Dermis microvascular lymphatic vessel endothelial cell (primary cell): Measurements from ENCODE around the gene ULK4. TPM values are rescaled to one million over a fixed set of nuclear protein-coding genes. Genes with fewer than 3 reads are reported as not detected.
"Not testable (repeated sequence)": the region's sequence is repeated elsewhere in the genome, so short reads cannot be mapped to it uniquely, and the experiment has no call there.

ENCODE experiments used
- DNase-seq, 2 donors: peaks; one replicate each; pipeline versions ENCODE4 v3.0.0 to v3.0.0-alpha.2; 2010; ENCODE audit warnings: low read depth in 2 of 2
- total RNA-seq: library from RNA; depleted of rRNA; stranded (reverse); fragments of >200 nt; gene quantifications from 2 replicates; pipeline ENCODE4 v1.2.1, GENCODE V29; 2014

The ULK4 gene
- total RNA-seq, 1 donor from 2014 or later = 5.8 TPM

DNA sequence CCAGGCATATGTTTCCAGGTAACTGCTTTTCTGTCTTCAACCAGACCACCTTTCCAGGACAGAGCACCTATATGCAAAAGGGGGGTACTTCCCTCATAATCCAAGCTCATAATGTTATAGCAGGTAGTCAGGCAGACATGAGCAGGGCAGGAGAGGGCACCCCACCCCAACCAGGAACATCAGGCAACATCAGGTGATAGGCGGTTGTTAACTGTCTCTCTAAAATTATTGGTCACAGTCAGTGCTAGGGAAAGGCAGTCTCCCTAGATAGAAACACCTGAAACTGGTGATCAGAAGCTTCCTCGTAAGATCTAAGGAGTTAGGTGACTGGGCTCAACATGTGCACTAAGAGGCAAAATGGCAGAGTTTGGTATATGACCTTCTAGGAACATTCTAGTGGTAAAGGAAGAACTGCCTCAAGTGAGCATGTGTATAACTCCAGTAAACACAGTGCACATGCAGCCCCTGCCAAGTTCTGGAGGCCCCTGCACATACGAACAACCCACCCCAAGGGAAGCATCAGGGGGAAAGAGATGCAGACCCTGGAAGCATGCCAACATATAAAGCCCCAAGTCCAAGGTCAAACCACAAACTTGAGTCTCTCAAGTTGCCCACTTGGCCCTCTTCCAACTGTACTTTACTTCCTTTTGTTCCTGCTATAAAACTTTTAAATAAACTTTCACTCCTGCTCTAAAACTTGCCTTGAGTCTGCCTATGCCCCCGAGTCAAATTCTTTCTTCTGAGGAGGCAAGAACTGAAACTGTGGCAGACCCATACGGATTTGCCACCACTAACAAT lies 270.9 kb downstream of the ULK4 start:
- peak in 1 of 2 donors; percentile 62 for DNase-seq

DNA sequence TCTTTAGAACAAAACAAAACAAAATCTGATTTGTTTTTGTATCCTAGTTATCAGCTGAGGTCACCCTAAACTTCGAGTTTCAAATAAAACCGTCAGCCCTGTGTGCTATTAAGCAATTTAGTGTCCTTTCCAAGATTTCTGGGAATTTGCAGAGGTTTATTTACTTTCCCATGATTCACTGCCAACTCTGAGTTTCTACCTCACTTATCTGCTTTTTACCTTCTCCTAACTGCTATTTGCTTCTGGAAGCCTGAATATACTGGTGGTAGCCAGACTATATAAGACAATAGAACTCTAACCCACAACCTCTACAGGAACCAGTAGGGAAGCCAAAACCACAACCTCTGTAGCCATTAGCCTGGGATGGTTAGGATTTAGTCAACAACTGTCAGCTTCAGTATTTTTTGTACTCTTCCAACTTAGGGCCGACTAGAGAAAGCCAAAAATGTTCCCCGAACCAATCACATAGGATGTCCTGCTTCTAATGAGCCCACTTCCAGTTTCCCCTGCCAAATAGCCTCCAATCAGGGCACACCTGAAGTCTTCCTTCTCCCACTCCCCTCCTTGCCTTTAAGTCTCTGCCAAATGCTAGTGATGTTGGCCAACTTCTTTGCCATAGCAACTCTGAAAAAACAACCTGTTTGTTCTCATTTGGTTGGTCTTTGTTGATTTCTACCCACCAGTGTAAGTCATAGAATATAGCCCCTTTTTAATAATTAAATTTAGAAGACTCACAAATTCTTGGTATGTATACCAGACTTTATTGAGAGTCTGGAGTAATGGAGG lies 273.1 kb downstream of the ULK4 start:
- DNase-seq = no peak

DNA sequence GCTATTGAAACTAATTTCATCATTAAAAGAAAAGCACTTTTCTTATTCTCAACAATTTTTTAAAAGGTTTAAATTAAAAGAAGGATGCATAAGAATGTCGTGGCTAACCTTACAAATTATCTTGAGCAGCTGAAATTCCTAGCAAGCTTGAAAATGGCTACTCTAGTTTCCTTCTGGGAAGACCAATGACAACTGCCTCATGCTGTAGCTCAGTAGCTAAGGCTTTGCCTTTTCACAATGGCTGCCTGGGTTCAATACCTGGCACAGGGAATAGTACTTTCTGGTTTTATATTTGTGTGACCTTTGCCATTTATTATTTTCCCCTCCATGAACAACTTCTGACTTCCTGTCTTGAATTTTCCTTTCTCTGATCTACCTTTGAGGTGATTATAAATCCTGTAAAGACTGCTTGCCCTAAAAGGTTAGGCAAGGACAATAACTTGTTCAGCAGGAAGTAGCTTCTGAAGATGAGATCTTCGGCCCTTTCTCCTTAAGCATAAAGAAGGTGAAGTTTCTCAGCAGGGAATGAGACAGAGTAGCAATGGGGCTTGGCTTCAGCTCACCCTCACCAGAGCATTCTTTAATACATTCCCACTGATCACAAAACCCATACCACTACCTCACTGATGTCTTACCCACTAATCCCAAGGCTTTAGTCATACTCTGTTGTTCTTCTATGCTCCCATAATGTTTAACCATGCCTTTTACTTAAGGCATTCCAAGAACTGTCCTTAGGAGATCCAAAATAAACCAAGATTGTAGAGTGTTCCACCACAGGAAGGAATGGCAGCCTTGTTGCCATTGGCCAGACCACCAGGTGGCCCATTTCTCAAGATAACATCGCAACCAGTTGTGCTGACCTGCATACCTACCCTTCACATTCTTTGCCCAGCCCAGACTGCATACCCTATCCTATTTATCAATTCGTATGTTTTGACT lies 276.8 kb downstream of the ULK4 start:
- no peak for DNase-seq

DNA sequence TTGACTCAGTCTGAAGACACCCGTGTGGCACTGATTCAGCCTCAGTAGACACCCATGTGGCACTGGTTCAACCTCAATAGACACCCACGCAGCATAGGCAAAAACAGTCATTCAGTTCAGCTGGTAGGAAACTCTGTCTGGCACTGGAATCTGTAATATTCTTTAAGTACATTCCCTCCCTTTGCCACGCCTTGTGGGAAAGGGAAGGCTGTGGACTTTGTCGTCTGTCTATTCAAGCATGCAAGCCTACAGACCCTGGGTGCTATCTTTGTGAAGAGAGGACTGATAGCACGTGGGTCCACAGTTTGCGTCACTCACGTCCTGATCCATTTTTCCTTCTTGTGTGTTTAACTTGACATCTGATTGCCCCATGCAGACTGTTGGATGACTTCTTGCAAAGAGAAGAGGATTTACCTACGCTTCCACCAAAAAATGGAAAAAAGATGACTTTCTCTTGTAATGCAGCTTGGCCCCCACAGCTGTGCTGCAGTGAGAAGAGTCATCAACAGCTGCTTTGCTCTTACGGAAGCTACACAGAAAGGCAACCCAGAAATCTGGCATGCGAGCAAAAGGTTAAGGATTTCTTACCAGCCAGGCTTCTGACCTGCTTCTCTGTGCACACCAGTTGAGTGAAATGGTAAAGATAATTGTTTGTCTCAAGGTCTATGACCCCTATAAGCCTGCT lies 278.1 kb downstream of the ULK4 start:
- DNase-seq = no peak

DNA sequence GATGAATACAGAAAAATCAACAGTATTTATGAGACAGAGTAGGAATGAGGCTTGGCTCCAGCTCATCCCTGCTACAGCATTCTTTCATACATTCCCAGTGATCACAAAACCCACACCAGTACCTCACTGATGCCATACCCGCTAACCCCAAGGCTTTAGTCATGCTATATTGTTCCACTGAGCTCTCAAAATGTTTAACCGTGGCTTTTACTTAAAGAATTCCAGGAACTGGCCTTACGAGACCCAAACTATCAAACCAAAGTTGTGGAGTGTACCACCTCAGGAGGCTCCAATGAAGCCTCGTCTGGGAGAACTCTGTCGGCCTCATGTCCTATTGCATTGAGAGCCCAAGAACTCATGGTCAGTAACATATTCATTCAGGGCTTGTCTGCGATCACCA lies 278.9 kb downstream of the ULK4 start:
- DNase-seq = no peak

DNA sequence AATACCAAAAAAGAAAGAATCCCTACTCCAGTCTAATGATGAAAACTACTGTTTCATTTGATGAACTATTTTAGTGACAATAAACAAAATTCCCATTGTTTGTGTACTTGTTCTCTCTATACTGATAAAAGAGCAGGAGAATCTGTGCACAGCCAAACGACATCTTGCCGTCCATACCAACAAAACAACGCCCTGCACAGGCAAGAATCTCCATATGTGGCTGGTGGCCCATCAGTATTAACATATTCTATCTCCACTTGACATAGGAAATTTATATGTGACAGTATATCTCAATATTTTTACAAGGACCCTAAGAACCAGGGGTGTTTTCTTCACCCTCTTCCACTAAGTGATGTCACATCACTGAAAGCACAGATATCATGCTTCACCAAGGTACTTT lies 279.5 kb downstream of the ULK4 start:
- no peak for DNase-seq

DNA sequence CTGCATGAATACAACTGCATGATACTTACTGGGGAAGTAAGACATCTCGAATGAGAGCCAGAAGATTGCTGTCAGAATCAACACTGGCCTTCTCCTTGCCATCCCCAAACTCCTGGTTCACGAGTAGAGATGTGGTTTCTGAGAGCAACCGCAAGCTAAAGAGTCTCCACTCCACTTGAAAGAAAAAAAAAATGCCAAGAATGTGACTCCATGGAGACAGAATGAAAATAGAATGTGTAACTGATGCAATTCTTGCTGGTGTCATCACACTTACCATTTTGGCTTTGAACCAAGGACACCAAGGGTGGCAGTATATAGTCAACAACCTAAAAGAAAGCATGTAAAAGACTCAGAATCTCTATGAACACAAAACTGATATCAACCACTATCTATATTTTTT lies 280.4 kb downstream of the ULK4 start:
- no peak for DNase-seq

DNA sequence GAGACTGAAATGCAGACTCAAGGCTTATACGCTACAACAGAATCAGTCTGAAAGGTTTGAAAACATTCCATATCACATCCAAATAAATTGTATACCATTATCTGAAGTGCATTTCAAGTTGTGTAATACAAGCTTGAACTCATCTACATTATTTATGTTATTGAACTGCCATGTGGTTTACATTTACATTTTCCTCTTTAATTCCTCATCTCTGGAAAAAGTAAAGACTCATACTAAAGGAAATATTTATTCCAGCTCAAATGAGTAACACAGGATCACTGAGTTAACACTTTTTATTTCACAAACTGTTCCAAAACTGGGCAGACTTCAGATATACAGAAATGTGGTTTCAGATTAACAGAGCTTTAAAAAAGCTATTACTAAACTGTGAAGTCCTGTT lies 282.5 kb downstream of the ULK4 start:
- DNase-seq = no peak

DNA sequence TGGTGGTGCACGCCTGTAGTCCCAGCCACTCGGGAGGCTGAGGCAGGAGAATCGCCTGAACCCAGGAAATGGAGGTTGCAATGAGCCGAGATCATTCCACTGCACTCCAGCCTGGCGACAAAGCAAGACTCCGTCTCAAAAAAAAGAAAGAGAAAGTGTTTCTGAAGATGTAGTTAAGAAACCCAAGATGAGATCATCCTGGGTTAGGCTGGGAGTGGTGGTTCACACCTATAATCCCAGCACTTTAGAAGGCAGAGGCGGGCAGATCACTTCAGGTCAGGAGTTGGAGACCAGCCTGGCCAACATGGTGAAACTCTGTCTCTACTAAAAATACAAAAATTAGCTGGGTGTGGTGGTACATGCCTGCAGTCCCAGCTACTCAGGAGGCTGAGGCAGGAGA lies 286.8 kb downstream of the ULK4 start:
- not testable (repeated sequence) for DNase-seq

DNA sequence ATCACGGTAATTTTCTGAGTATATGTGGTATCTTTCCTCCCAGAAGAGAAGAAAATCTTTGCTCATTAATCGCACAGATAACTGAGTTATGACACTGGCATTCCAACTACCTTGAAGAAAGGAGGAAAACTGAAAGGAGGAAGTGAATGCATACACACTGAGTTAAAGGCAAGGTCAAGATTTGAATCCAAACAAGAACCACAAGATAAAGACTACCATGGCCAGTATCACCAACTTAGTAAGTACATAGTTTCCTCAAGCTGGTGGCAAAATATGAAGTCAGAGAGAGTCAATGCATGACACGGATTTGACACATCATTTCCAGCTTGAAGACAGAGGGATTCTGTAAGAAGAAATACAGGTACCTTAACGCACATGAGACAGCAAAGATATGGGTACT lies 287.5 kb downstream of the ULK4 start:
- no peak for DNase-seq

DNA sequence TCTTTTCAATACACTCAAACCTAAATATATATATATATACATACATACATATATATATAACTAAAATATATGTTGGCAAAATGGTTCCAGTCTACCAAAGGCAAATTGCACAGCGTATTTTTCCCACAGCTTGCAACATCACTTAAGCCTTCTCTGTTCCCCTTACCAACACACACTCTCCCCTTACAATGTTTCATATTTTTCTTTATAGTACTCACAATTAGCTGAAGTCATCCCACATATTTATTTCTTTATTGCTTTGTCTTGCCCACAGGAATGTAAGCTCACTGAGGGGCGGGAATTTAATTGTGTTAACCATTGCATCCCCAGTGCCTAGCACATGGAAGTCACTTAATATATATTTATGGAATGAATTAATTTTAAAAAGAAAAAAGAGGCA lies 288.3 kb downstream of the ULK4 start:
- DNase-seq = no peak

DNA sequence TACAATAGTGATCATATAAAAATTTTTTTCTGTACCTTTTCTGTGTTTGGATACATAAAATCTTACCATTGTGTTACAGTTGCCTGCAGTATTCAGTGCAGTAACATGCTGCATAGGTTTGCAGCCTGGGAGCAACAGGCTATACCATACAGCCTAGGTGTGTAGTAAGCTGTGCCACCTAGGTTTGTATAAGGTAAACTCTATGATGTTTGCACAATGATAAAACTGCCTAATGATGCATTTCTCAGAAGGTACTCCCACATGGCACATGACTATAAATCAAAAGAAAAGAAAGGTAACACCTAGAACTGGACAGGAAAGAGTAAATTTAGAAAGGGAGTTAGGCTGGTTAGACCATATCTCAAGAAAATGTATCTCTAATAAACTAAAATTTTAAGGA lies 293.5 kb downstream of the ULK4 start:
- DNase-seq = no peak

DNA sequence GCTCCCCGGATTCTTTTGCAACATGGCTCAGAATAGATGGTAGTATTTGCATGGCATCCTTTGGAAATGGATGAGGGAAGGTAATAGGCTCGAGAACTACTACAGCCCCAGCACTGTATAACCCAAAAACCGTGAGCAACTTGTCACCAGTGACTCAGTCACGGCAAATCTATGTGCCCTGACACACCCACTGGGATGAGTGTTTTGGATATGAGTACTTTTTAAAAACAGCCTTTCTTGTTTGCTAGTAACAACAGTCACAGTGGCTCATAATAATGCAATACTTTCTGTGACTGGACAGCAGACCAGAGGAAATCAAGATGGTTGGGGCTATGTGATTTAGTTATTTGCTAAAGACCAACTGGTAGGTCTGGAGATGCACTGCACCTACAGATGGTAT lies 299.6 kb downstream of the ULK4 start:
- DNase-seq = no peak

DNA sequence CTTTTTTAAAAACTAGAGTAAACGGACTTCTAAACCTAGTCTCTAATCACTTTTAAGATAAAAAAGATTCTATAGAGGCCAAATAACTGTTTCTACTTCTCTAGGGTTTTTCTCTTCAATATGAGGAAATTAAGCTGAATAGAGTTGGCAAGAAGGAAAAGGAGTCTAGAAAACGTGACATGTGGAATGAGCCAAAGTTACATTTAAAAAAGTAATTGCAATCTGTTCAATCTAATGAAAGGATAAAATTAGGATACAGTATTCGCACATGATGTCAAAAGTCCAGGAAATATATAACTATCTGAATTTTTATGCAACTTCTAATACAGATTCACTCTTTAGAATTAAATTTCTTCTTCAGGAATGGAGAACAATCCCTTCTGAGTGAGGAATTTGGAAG lies 300.1 kb downstream of the ULK4 start:
- DNase-seq = no peak

DNA sequence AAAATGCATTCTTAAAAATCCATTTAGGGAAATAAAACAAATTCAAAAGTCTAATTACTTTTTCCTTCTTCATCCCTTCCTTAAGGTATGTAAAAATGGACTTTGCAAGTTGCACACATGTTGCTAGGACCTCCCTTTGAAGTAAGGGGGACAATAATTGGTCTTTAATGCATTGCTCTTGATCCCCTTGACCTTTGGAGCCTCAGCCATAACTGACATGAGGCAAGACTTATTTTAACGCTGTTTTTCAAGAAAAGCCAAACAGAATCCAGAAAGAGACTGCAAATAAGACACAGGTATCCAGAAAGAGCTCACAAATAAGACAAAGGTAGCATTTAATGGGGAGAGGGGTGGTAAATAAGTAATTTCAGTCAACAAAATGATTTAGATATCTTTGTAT lies 301.4 kb downstream of the ULK4 start:
- DNase-seq = no peak

DNA sequence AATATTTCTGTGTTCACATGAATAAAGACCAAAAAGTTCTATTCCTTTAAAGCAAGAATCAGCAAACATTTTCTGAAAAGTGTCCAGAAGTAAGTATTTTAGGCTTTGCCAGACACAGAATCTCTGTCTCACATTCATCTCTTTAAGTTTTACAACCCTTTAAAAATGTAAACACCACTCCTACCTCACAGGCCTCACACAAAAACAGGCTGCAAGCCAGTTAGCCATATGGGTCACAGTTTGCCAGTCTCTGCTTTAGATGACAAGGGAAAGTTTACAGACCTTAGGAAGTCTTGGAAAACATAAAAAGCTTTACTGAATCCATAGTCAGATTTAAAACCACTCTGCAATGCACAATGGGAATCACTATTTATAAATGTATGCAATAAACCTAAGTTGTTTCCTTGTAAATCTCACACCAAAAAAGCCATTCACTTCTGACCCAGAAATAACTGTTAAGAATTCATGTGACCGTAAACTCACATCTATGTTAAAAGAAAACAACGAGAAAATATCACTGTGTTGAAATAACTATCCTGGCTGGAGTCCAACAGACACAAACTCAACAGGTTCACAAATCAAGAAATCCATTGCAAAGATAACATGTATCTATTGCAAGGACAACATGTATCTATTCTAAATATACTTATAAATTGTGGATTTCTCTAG lies 308.2 kb downstream of the ULK4 start:
- peak; percentile 33 to 44 for DNase-seq

DNA sequence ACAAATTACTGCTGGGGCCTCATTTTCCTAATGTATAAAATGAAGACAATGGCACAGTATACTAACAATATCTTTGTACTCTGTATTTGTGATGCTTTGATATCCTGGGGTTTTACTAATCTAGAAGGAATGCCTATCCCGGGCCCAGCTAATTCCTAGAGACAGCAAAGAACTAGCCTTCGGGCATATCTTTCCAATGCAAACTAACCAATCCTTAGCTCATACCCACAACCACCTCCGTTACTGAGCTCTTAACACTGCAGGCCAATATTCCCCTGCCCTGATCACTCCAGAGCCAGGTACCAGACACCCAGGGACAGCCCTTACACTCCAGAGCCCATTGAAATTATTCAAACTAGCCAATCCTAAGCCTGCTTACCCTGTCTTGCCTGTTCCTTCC lies 309.0 kb downstream of the ULK4 start:
- no peak for DNase-seq

DNA sequence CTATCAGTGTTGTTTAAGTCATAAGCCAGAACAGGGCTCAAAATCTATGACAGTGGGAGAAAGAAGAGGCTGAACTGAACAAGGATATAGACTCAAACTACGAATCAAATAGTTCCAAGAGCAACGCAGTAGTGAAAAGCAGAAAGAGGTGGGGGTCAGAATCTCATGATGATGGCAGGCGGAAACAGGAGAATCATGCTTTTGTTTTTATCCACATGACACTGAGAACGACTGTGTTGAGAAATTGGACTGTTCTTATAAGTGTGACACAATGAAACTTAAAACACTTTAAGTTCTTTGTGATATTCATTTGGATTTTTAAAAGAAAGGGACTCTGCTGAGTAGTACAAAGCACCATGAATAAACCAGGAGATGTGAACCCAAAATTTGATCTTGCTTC lies 309.4 kb downstream of the ULK4 start:
- DNase-seq = no peak

DNA sequence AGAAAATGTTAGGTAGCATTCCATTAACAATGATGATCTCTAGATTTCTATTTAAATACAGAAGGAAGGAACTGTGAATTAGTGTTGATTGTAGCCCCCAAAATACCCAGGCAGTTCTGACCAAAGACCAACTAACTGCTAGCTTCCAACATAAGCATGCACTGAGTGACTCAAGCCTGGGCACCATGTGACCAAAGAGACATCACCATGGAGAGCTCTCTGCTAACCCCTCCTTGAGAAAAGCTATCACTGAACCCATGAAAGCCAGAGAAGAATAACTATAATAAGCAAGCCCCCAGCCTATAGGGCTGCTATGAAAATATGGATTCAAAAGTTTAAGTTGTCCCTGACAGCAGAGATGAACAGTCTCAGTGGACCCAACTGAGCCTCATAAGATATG lies 310.2 kb downstream of the ULK4 start:
- no peak for DNase-seq

DNA sequence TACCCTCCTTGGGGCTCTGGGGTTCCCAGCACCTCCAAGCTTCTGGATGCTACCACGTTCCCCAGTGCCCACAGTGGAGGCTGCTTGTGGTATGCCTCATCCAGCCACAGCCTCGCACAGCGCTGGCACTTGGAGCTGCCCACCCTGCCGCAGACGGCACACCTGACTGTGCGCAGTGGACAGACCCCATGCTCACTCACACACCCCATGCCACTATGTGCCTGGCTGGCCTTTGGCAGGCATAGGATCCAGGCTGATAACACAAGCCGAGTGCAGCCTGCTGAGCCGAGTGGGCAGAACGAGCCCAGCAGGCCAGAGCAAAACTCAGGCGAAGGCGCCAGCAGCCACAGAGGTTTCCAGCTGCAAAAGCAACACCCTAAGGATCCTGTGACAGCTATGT lies 311.5 kb downstream of the ULK4 start:
- no peak for DNase-seq
